CD14-positive monocyte (primary cell): ENCODE results near the gene FBXO34. TPM values are rescaled to one million over a fixed set of nuclear protein-coding genes. Genes with fewer than 3 reads are reported as not detected.
A peak's percentile ranks its signal among the peaks of the same experiment; 100 is the strongest.
"Not testable (repeated sequence)": the region's sequence is repeated elsewhere in the genome, so short reads cannot be mapped to it uniquely, and the experiment has no call there.

Experiments
- DNase-seq, 3 donors: peaks; one replicate each; pipeline ENCODE4 v3.0.0-alpha.2; 2011 to 2022
- H2AFZ ChIP-seq: 2 replicates; pipeline ENCODE4 v1.6.0; 2012; ENCODE audit warnings: mild to moderate bottlenecking, low read depth, low read length, inconsistent platforms; ENCODE audit not compliant: insufficient read depth, poor library complexity, severe bottlenecking
- H3K27ac ChIP-seq, 2 donors: 1 replicate in 1 of 2; 2 replicates in 1 of 2; pipeline ENCODE4 v1.5.1; 2012 to 2013; ENCODE audit warnings: low read length in 2 of 2, control low read depth in 1 of 2, inconsistent platforms in 1 of 2, low read depth in 1 of 2, mild to moderate bottlenecking in 1 of 2
- H3K27me3 ChIP-seq, 2 donors: one replicate each; pipeline versions ENCODE4 v1.6.0 to v1.6.1; 2011 to 2013; ENCODE audit warnings: low read length in 2 of 2; ENCODE audit not compliant: control insufficient read depth in 2 of 2, insufficient read depth in 2 of 2
- H3K36me3 ChIP-seq, 2 donors: replicated peaks in 1 of 2; 1 replicate in 1 of 2; 2 replicates in 1 of 2; pipeline versions ENCODE4 v1.5.1 to v1.6.1; 2012 to 2013; ENCODE audit warnings: low read length in 2 of 2, control low read depth in 1 of 2, inconsistent platforms in 1 of 2, mild to moderate bottlenecking in 1 of 2; ENCODE audit not compliant: insufficient read depth in 2 of 2, control insufficient read depth in 1 of 2
- H3K4me1 ChIP-seq, 2 donors: 1 replicate in 1 of 2; 2 replicates in 1 of 2; pipeline versions ENCODE4 v1.5.1 to v1.6.1; 2012 to 2013; ENCODE audit warnings: low read length in 2 of 2, control low read depth in 1 of 2, inconsistent platforms in 1 of 2, mild to moderate bottlenecking in 1 of 2, moderate library complexity in 1 of 2; ENCODE audit not compliant: insufficient read depth in 2 of 2, control insufficient read depth in 1 of 2
- H3K4me2 ChIP-seq: replicated peaks from 2 replicates; pipeline ENCODE3; 2012; ENCODE audit warnings: low read length, moderate library complexity, mild to moderate bottlenecking; ENCODE audit not compliant: poor library complexity, severe bottlenecking; ENCODE audit errors: extremely low read depth
- H3K4me3 ChIP-seq, 3 experiments: fragments of 200-600 bp in 1 of 3; sonication (generic) in 1 of 3; replicated peaks in 1 of 3; 1 replicate in 2 of 3; 2 replicates in 1 of 3; pipeline ENCODE4 v1.5.1; 2011 to 2013; ENCODE audit warnings: low read length in 3 of 3, mild to moderate bottlenecking in 3 of 3, control low read depth in 2 of 3, low read depth in 2 of 3, inconsistent platforms in 1 of 3, moderate library complexity in 1 of 3
- H3K79me2 ChIP-seq: 2 replicates; pipeline ENCODE4 v1.6.0; 2012; ENCODE audit warnings: mild to moderate bottlenecking, control low read depth, inconsistent platforms, low read length, moderate library complexity; ENCODE audit not compliant: insufficient read depth
- H3K9ac ChIP-seq: 2 replicates; pipeline ENCODE4 v1.6.0; 2017; ENCODE audit warnings: low read length, mild to moderate bottlenecking; ENCODE audit not compliant: insufficient read depth, poor library complexity, severe bottlenecking
- H3K9me3 ChIP-seq, 2 donors: replicated peaks in 1 of 2; 1 replicate in 1 of 2; 2 replicates in 1 of 2; pipeline versions ENCODE4 v1.5.1 to v1.6.1; 2012 to 2013; ENCODE audit warnings: low read length in 2 of 2, control low read depth in 1 of 2; ENCODE audit not compliant: control insufficient read depth in 1 of 2, insufficient read depth in 1 of 2
- H4K20me1 ChIP-seq: 2 replicates; pipeline ENCODE4 v1.6.0; 2012; ENCODE audit warnings: mild to moderate bottlenecking, low read length, control low read depth, moderate library complexity; ENCODE audit not compliant: insufficient read depth
- H3K27ac Mint-ChIP-seq, 7 donors: one replicate each; pipeline ENCODE4 v1.8.0; 2020; ENCODE audit warnings: mild to moderate bottlenecking in 7 of 7, mixed read lengths in 7 of 7, moderate library complexity in 6 of 7, inconsistent platforms in 2 of 7
- H3K27me3 Mint-ChIP-seq, 3 donors: one replicate each; pipeline ENCODE4 v1.8.0; 2021 to 2022; ENCODE audit warnings: low read depth in 3 of 3, mild to moderate bottlenecking in 3 of 3, mixed read lengths in 3 of 3, moderate library complexity in 3 of 3, inconsistent platforms in 1 of 3
- H3K36me3 Mint-ChIP-seq, 2 donors: one replicate each; pipeline ENCODE4 v1.8.0; 2020; ENCODE audit warnings: mixed read lengths in 2 of 2, inconsistent platforms in 1 of 2, mild to moderate bottlenecking in 1 of 2
- H3K4me1 Mint-ChIP-seq: one replicate; pipeline ENCODE4 v1.8.0; 2020; ENCODE audit warnings: mild to moderate bottlenecking, mixed read lengths
- H3K4me3 Mint-ChIP-seq, 2 donors: one replicate each; pipeline ENCODE4 v1.8.0; 2020; ENCODE audit warnings: mild to moderate bottlenecking in 2 of 2, mixed read lengths in 2 of 2, moderate library complexity in 1 of 2
- H3K9me3 Mint-ChIP-seq, 7 donors: one replicate each; pipeline ENCODE4 v1.8.0; 2020 to 2022; ENCODE audit warnings: mixed read lengths in 7 of 7, mild to moderate bottlenecking in 6 of 7, moderate library complexity in 6 of 7, inconsistent platforms in 2 of 7
- CTCF ChIP-seq: fragments of 200-600 bp; IDR thresholded peaks from one replicate; pipeline ENCODE4 v1.8.0; 2022; ENCODE audit warnings: antibody characterized with exemption, mild to moderate bottlenecking
- WGBS: methylation state at CpG from one replicate; pipeline ENCODE4 v1.1.5; 2013; ENCODE audit warnings: missing lambda C conversion rate; ENCODE audit not compliant: insufficient coverage; 5-methylcytosine and 5-hydroxymethylcytosine counted together
- intact Hi-C, 2 donors: fragments of 100-400 bp; cut with micrococcal nuclease; formaldehyde crosslinking; loops; one replicate each; pipeline versions ENCODE4 v1.15.0 to v1.15.1; 2023
- polyA plus RNA-seq, 3 donors: library from polyadenylated mRNA; depleted of rRNA in 1 of 3; unstranded in 2 of 3; stranded (reverse) in 1 of 3; fragments of 300-500 nt in 2 of 3; fragments of >200 nt in 1 of 3; fragmentation: Illumina TruSeq in 2 of 3; gene quantifications; 1 replicate in 2 of 3; 2 replicates in 1 of 3; pipeline ENCODE4 v1.2.3, GENCODE V29; 2012 to 2021

The FBXO34 gene
- polyA plus RNA-seq, 3 donors: 10.3 to 18.1 (median 17.3) TPM

- H3K9me3 Mint-ChIP-seq: peaks cover 8 to 32% (median 22%) of the 10 kb centered on the region in 7 donors
- Histone ChIP-seq H3K4me3 (no peak overlapping the region), H2AFZ (no peak overlapping the region), H3K36me3 (peaks cover 0 to 15% of the 10 kb centered on the region in 2 donors), H3K4me1 (peaks cover 14% of the 10 kb centered on the region in 2 donors), H3K9me3 (peaks cover 17 to 18% of the 10 kb centered on the region in 2 donors), H3K27me3 (no peaks in the 10 kb centered on the region), H3K9ac (no peak overlapping the region), H3K27ac (no peak overlapping the region), H3K79me2 (peaks cover 82% of the 10 kb centered on the region), H3K4me2 (no peak overlapping the region), H4K20me1 (peaks cover 12% of the 10 kb centered on the region)
- peaks cover 25% of the 10 kb centered on the region for H3K4me1 Mint-ChIP-seq
- no CpG with 5 or more reads among the region's 2 CpGs for WGBS
- no peak overlapping the region for H3K27ac Mint-ChIP-seq
- TF ChIP-seq CTCF: no peak
- H3K4me3 Mint-ChIP-seq: no peak overlapping the region
- H3K36me3 Mint-ChIP-seq: peaks cover 22 to 27% of the 10 kb centered on the region in 2 donors
- H3K27me3 Mint-ChIP-seq: peaks cover 0 to 1% (median 1%) of the 10 kb centered on the region in 3 donors
- intact Hi-C loops: no loop called here
- no peak for DNase-seq
Observed at GRCh38 chr14:55309154-55309553, 37.9 kb downstream of the FBXO34 start.

- no peaks in the 10 kb centered on the region for H3K27me3 ChIP-seq
- peaks cover 0 to 1% (median 1%) of the 10 kb centered on the region in 3 donors for H3K27me3 Mint-ChIP-seq
- H3K79me2 ChIP-seq: peaks cover 76% of the 10 kb centered on the region
- peaks cover 8 to 32% (median 22%) of the 10 kb centered on the region in 7 donors for H3K9me3 Mint-ChIP-seq
- peaks cover 20% of the 10 kb centered on the region for H3K4me1 Mint-ChIP-seq
- H3K4me2 ChIP-seq: no peak overlapping the region
- intact Hi-C loops: no loop called here
- peaks cover 22 to 27% of the 10 kb centered on the region in 2 donors for H3K36me3 Mint-ChIP-seq
- no peak for TF ChIP-seq CTCF
- H3K4me1 ChIP-seq: peaks cover 7% of the 10 kb centered on the region in 2 donors
- no peak overlapping the region for H3K4me3 Mint-ChIP-seq
- H4K20me1 ChIP-seq: peaks cover 8% of the 10 kb centered on the region
- no peak overlapping the region for H3K4me3 ChIP-seq
- no peak overlapping the region for H3K9ac ChIP-seq
- peaks cover 17 to 18% of the 10 kb centered on the region in 2 donors for H3K9me3 ChIP-seq
- no peak overlapping the region for H3K27ac ChIP-seq
- WGBS: no CpG with 5 or more reads among the region's 1 CpG
- no peak for DNase-seq
- H3K36me3 ChIP-seq: peaks cover 0 to 17% of the 10 kb centered on the region in 2 donors
- H3K27ac Mint-ChIP-seq: peak overlapping the region in 1 of 7 donors; percentile 0
- H2AFZ ChIP-seq: no peak overlapping the region
Observed at GRCh38 chr14:55309761-55310365, 38.6 kb downstream of the FBXO34 start.

GRCh38 chr14:55312379-55313030 lies 41.3 kb downstream of the FBXO34 start:
- H3K4me3 Mint-ChIP-seq, H3K27me3 ChIP-seq, H3K4me3 ChIP-seq, H3K27ac Mint-ChIP-seq, DNase-seq, H4K20me1 ChIP-seq, H3K4me2 ChIP-seq, H3K9ac ChIP-seq, H3K27ac ChIP-seq, H3K4me1 ChIP-seq, H3K4me1 Mint-ChIP-seq, H3K27me3 Mint-ChIP-seq, intact Hi-C loops, H2AFZ ChIP-seq: not testable (repeated sequence)
- Mint-ChIP-seq H3K9me3 (peaks cover 8 to 33% (median 22%) of the 10 kb centered on the region in 7 donors), H3K36me3 (peaks cover 30 to 44% of the 10 kb centered on the region in 2 donors)
- H3K36me3 ChIP-seq: peaks cover 0 to 39% of the 10 kb centered on the region in 2 donors
- WGBS: 100% methylated on average over 3 of the region's 5 CpGs
- H3K9me3 ChIP-seq: peaks cover 17 to 18% of the 10 kb centered on the region in 2 donors
- H3K79me2 ChIP-seq: peaks cover 57% of the 10 kb centered on the region
